Mesenchymal stem cell (in vitro differentiated cells and primary cell): ENCODE results near the gene EXOC4.

Experiments used
- DNase-seq: peaks from one replicate; pipeline ENCODE4 v3.0.0-alpha.2; 2013
- H2AFZ ChIP-seq: one replicate; pipeline ENCODE4 v1.6.1; 2013; ENCODE audit warnings: low read depth, mild to moderate bottlenecking, control low read depth, inconsistent platforms, low read length, moderate library complexity
- H2AK5ac ChIP-seq: 2 replicates; pipeline ENCODE4 v1.6.1; 2013; ENCODE audit warnings: low read length, moderate library complexity, mild to moderate bottlenecking, inconsistent platforms; ENCODE audit not compliant: severe bottlenecking
- H2BK120ac ChIP-seq: one replicate; pipeline ENCODE4 v1.6.1; 2013; ENCODE audit warnings: low read depth, mild to moderate bottlenecking, inconsistent platforms, low read length, moderate library complexity
- H2BK12ac ChIP-seq, 2 experiments: one replicate each; pipeline ENCODE4 v1.6.1; 2013; ENCODE audit warnings: inconsistent platforms in 2 of 2, low read length in 2 of 2, mild to moderate bottlenecking in 2 of 2, moderate library complexity in 2 of 2, control low read depth in 1 of 2
- H2BK15ac ChIP-seq: one replicate; pipeline ENCODE4 v1.6.1; 2013; ENCODE audit warnings: mild to moderate bottlenecking, low read depth, inconsistent platforms; ENCODE audit not compliant: poor library complexity, severe bottlenecking
- H2BK5ac ChIP-seq: 2 replicates; pipeline ENCODE4 v1.6.1; 2013; ENCODE audit warnings: low read depth, mild to moderate bottlenecking, low read length, control low read depth, inconsistent platforms; ENCODE audit not compliant: poor library complexity, severe bottlenecking
- H3K14ac ChIP-seq, 2 experiments: one replicate each; pipeline ENCODE4 v1.6.1; 2013; ENCODE audit warnings: inconsistent platforms in 2 of 2, low read length in 2 of 2, control low read depth in 1 of 2, mild to moderate bottlenecking in 1 of 2, moderate library complexity in 1 of 2
- H3K18ac ChIP-seq, 2 experiments: one replicate each; pipeline ENCODE4 v1.6.1; 2013; ENCODE audit warnings: inconsistent platforms in 2 of 2, low read length in 2 of 2, control low read depth in 1 of 2, low read depth in 1 of 2, mild to moderate bottlenecking in 1 of 2
- H3K23ac ChIP-seq, 2 experiments: one replicate each; pipeline ENCODE4 v1.6.1; 2013; ENCODE audit warnings: inconsistent platforms in 2 of 2, low read length in 2 of 2, mild to moderate bottlenecking in 2 of 2, moderate library complexity in 2 of 2, control low read depth in 1 of 2
- H3K27ac ChIP-seq: 2 replicates; pipeline ENCODE4 v1.5.1; 2013; ENCODE audit warnings: mild to moderate bottlenecking, moderate library complexity, low read length, control low read depth, inconsistent platforms; ENCODE audit not compliant: poor library complexity, severe bottlenecking
- H3K27me3 ChIP-seq, 2 experiments: 2 replicates each; pipeline versions ENCODE4 v1.6.1 to v1.7.0; 2013; ENCODE audit warnings: low read length in 2 of 2, mild to moderate bottlenecking in 2 of 2, moderate library complexity in 2 of 2, control low read depth in 1 of 2, inconsistent platforms in 1 of 2; ENCODE audit not compliant: control insufficient read depth in 1 of 2, insufficient read depth in 1 of 2
- H3K36me3 ChIP-seq, 2 experiments: 2 replicates each; pipeline versions ENCODE4 v1.6.1 to v1.7.0; 2013; ENCODE audit warnings: low read length in 2 of 2, control low read depth in 1 of 2, inconsistent platforms in 1 of 2, low read depth in 1 of 2, mild to moderate bottlenecking in 1 of 2; ENCODE audit not compliant: insufficient read depth in 2 of 2, control insufficient read depth in 1 of 2
- H3K4ac ChIP-seq, 2 experiments: one replicate each; pipeline ENCODE4 v1.6.1; 2013; ENCODE audit warnings: inconsistent platforms in 2 of 2, low read length in 2 of 2, mild to moderate bottlenecking in 2 of 2, moderate library complexity in 2 of 2, control low read depth in 1 of 2, low read depth in 1 of 2
- H3K4me1 ChIP-seq: 2 replicates; pipeline ENCODE4 v1.6.1; 2013; ENCODE audit warnings: low read depth, low read length, control low read depth; ENCODE audit not compliant: control insufficient read depth, insufficient read depth
- H3K4me2 ChIP-seq: 2 replicates; pipeline ENCODE4 v1.6.1; 2013; ENCODE audit warnings: low read length, mild to moderate bottlenecking, inconsistent platforms; ENCODE audit not compliant: poor library complexity, severe bottlenecking
- H3K4me3 ChIP-seq, 2 experiments: 2 replicates each; pipeline versions ENCODE4 v1.5.1 to v1.7.0; 2013; ENCODE audit warnings: low read length in 2 of 2, mild to moderate bottlenecking in 2 of 2, control low read depth in 1 of 2, low read depth in 1 of 2; ENCODE audit not compliant: insufficient read depth in 1 of 2
- H3K79me1 ChIP-seq: replicated peaks from 2 replicates; pipeline ENCODE4 v1.6.1; 2013; ENCODE audit warnings: mild to moderate bottlenecking, control low read depth, low read length, inconsistent platforms; ENCODE audit not compliant: poor library complexity, severe bottlenecking
- H3K9ac ChIP-seq: 2 replicates; pipeline ENCODE4 v1.7.0; 2013; ENCODE audit warnings: mild to moderate bottlenecking, low read length, moderate library complexity
- H3K9me3 ChIP-seq: 2 replicates; pipeline ENCODE4 v1.7.0; 2013; ENCODE audit warnings: mild to moderate bottlenecking, low read length; ENCODE audit not compliant: control insufficient read depth
- H4K8ac ChIP-seq: one replicate; pipeline ENCODE4 v1.6.1; 2013; ENCODE audit warnings: inconsistent platforms, mild to moderate bottlenecking, low read length, moderate library complexity
- H4K91ac ChIP-seq: one replicate; pipeline ENCODE4 v1.6.1; 2013; ENCODE audit warnings: mild to moderate bottlenecking, low read length, inconsistent platforms
- WGBS: methylation state at CpG from one replicate; pipeline ENCODE4 v1.1.7; 2013; ENCODE audit warnings: mixed read lengths; 5-methylcytosine and 5-hydroxymethylcytosine counted together

The EXOC4 gene

DNA sequence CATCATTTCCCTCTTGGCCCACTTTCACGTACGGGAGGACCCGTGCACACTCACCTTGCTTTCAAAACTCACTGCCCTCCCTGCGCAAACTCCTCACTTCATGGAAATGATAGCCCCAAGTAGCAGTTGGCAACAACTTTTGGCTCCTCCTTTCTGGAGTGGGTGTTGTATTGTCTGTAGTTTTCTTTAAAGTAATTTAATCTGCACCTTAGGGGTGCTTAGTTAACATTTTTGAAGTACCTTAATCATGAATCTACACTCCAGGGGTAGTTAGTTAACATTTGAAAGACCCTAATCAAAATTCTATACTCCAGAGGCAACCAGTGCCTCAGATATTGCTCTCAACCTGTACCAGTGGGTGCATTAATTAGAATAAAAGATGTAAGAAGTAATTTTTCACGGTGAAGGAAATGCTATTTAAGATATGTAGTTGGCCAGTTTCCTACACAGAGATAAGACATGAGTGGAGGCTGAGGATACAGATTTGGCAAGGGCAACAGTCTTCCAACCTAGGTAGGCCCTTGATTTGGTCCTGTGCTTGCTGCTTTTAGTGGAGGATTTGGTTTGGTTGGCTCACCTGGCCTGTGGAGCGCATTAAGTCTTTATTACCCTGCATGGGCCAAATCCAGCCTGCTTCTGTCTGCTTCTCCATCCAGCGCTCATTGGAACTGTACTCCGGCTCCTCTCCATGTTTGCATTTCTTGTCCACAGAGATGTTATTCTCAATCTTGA is 93.0 kb downstream of the EXOC4 start:
- Histone ChIP-seq H2BK5ac (no peak overlapping the region), H3K9me3 (peaks cover 7% of the 10 kb centered on the region), H3K9ac (no peak overlapping the region), H3K23ac (no peak overlapping the region), H3K27ac (no peak overlapping the region), H3K14ac (no peak overlapping the region), H2BK15ac (no peak overlapping the region), H3K18ac (no peak overlapping the region), H2BK12ac (no peak overlapping the region), H4K91ac (no peak overlapping the region), H3K4me3 (no peak overlapping the region), H3K4me2 (no peak overlapping the region), H3K36me3 (no peaks in the 10 kb centered on the region), H2BK120ac (no peak overlapping the region), H3K4me1 (no peaks in the 10 kb centered on the region), H2AFZ (no peak overlapping the region), H4K8ac (no peak overlapping the region), H3K79me1 (peaks cover 15% of the 10 kb centered on the region), H3K4ac (no peak overlapping the region), H2AK5ac (no peak overlapping the region), H3K27me3 (no peaks in the 10 kb centered on the region)
- DNase-seq = no peak
- WGBS = 76% methylated on average over 5 of the region's 8 CpGs

- Histone ChIP-seq H2AK5ac (no peak overlapping the region), H3K18ac (no peak overlapping the region), H2BK12ac (no peak overlapping the region), H3K27ac (no peak overlapping the region), H3K14ac (no peak overlapping the region), H3K4me3 (no peak overlapping the region), H3K4ac (no peak overlapping the region), H3K4me2 (no peak overlapping the region), H4K8ac (no peak overlapping the region), H2BK15ac (no peak overlapping the region), H2AFZ (no peak overlapping the region), H3K9me3 (peaks cover 24% of the 10 kb centered on the region), H3K36me3 (no peaks in the 10 kb centered on the region), H2BK5ac (no peak overlapping the region), H3K79me1 (peaks cover 12% of the 10 kb centered on the region), H3K27me3 (no peaks in the 10 kb centered on the region), H2BK120ac (no peak overlapping the region), H3K23ac (no peak overlapping the region), H3K4me1 (no peaks in the 10 kb centered on the region), H3K9ac (no peak overlapping the region), H4K91ac (no peak overlapping the region)
- DNase-seq = no peak
- WGBS = 97% methylated on average over 5 of the region's 5 CpGs
Observed at GRCh38 chr7:133348250-133348649, 95.4 kb downstream of the EXOC4 start.

GRCh38 chr7:133349101-133349500 is 96.2 kb downstream of the EXOC4 start:
- Histone ChIP-seq H2BK5ac (no peak overlapping the region), H3K36me3 (no peaks in the 10 kb centered on the region), H3K27me3 (no peaks in the 10 kb centered on the region), H3K23ac (no peak overlapping the region), H3K4me2 (no peak overlapping the region), H2BK12ac (no peak overlapping the region), H4K91ac (no peak overlapping the region), H2AFZ (no peak overlapping the region), H3K18ac (no peak overlapping the region), H2BK120ac (no peak overlapping the region), H3K4me3 (no peak overlapping the region), H3K9ac (no peak overlapping the region), H2BK15ac (no peak overlapping the region), H4K8ac (no peak overlapping the region), H3K79me1 (peaks cover 9% of the 10 kb centered on the region), H2AK5ac (no peak overlapping the region), H3K4ac (no peak overlapping the region), H3K27ac (no peak overlapping the region), H3K4me1 (no peaks in the 10 kb centered on the region), H3K9me3 (peaks cover 29% of the 10 kb centered on the region), H3K14ac (no peak overlapping the region)
- no CpG with 5 or more reads among the region's 2 CpGs for WGBS
- DNase-seq = no peak

GRCh38 chr7:133352430-133352829 is 99.6 kb downstream of the EXOC4 start:
- Histone ChIP-seq H3K23ac (no peak overlapping the region), H2AFZ (no peak overlapping the region), H3K4ac (no peak overlapping the region), H3K18ac (no peak overlapping the region), H3K27ac (no peak overlapping the region), H3K4me2 (no peak overlapping the region), H3K27me3 (no peaks in the 10 kb centered on the region), H4K8ac (no peak overlapping the region), H4K91ac (no peak overlapping the region), H3K36me3 (peaks cover 5 to 9% of the 10 kb centered on the region in 2 experiments), H3K4me3 (no peak overlapping the region), H3K4me1 (no peaks in the 10 kb centered on the region), H2BK12ac (no peak overlapping the region), H3K14ac (no peak overlapping the region), H2BK15ac (no peak overlapping the region), H3K9ac (no peak overlapping the region), H2AK5ac (no peak overlapping the region), H3K9me3 (peaks cover 29% of the 10 kb centered on the region), H3K79me1 (peaks cover 18% of the 10 kb centered on the region), H2BK5ac (no peak overlapping the region), H2BK120ac (no peak overlapping the region)
- 100% methylated on average over 1 of the region's 2 CpGs for WGBS
- no peak for DNase-seq
